Muscle layer of duodenum (tissue), 2 donors: Measurements from ENCODE around the gene SORBS1.
A peak's percentile ranks its signal among the peaks of the same experiment; 100 is the strongest.

ENCODE experiments used
- H3K27ac ChIP-seq: one replicate; pipeline ENCODE4 v1.7.0; 2013; ENCODE audit warnings: mild to moderate bottlenecking, low read length
- H3K27me3 ChIP-seq: one replicate; pipeline ENCODE4 v1.7.0; 2013; ENCODE audit warnings: low read depth, mild to moderate bottlenecking, control low read depth, low read length
- H3K36me3 ChIP-seq, 2 donors: one replicate each; pipeline ENCODE4 v1.7.0; 2013; ENCODE audit warnings: low read length in 2 of 2, control low read depth in 1 of 2, mild to moderate bottlenecking in 1 of 2; ENCODE audit not compliant: insufficient read depth in 2 of 2, control insufficient read depth in 1 of 2
- H3K4me1 ChIP-seq, 2 donors: one replicate each; pipeline ENCODE4 v1.7.0; 2013; ENCODE audit warnings: low read length in 2 of 2, mild to moderate bottlenecking in 2 of 2, control low read depth in 1 of 2, moderate library complexity in 1 of 2; ENCODE audit not compliant: insufficient read depth in 2 of 2, control insufficient read depth in 1 of 2
- H3K4me3 ChIP-seq, 2 donors: one replicate each; pipeline ENCODE4 v1.7.0; 2013; ENCODE audit warnings: low read length in 2 of 2, low read depth in 1 of 2, mild to moderate bottlenecking in 1 of 2
- H3K9me3 ChIP-seq, 2 donors: one replicate each; pipeline ENCODE4 v1.7.0; 2013; ENCODE audit warnings: low read length in 2 of 2, control low read depth in 1 of 2, mild to moderate bottlenecking in 1 of 2; ENCODE audit not compliant: control insufficient read depth in 1 of 2
- donor health status: healthy.

SORBS1 gene

DNA sequence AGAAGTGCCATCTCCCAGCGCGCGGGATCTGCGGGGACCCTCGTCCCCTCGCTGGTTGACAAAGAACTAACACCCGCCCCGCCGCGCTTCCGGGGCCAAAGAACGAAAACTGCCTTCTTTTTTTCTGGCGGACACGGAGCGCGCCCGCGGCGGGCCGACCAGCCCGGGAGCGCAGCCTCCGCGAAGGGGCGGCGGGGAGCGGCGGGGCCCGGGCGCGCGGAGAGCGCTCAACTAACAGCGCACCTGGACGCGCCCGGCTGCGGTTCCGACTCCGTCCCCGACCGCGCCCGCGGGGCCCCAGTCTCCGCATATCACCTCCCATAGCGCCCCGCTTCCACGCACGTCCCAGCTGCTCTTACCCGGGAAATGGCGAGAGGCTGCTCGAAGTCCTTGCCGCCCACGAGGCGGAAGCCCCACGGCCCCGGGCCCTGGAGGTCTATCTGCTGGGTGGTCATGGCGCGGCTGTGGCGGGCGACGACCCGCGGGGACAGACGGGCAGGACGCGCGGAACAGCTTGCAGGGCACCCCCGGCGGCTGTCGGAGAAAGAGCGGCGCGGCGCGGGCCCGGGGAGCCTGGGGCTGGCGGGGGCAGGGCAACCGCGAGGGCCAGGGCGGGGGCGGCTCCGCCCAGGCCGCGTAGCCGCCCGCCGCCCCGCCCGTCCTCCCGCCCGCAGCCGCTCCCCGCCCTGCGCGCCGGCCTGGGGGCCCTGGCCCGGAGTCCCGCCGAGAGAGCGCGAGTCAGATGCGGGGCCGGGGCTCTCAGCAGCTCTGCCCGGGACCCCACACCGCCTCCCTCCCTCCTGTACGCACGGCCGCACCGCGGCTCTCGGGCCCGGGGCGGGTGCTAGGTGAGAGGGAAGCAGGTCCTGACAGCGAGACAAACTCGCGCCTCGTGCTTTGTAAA is 270.5 kb downstream of the SORBS1 start, which contains the start of gene PDLIM1:
Gene PDLIM1, minus strand, starts transcription at position 543 of the 904 bp plus-strand sequence. Its CDS starts 88 bp downstream, at position 455.
- peak within 1 kb of the TSS; percentile 86 for H3K27ac ChIP-seq
- no peaks in the 10 kb centered on the region for H3K36me3 ChIP-seq
- no peaks in the 10 kb centered on the region for H3K9me3 ChIP-seq
- peaks cover 6 to 11% of the 10 kb centered on the region in 2 donors for H3K4me1 ChIP-seq
- H3K27me3 ChIP-seq = no peaks in the 10 kb centered on the region
- peak within 1 kb of the TSS; percentile 43 to 72 for H3K4me3 ChIP-seq

DNA sequence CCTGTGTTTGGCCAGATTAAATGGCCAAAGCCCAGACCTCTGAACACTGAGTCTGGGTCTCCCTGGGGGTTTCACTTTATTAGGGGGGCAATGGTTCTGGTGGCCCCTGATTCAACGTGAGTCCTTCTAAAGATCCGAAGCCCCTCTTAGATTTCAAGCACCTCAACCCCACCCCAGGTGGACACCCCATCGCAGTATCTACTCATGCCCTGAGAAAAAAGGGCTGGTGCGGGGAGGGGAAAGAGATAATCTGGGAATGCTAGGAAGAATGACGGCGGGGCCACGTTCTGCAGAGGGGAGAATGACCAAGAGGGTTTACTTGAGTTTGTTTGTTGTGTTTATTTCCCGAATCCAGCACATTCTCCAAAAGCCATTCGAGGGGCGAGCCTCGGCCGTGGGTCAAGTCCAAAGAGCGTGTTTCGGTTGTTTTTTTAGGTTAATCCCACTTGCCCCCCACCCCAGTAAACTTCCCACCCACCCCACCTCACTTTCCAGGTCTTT is 271.2 kb downstream of the SORBS1 start:
- no peaks in the 10 kb centered on the region for H3K36me3 ChIP-seq
- peak overlapping the region; percentile 43 to 72 for H3K4me3 ChIP-seq
- peaks cover 4 to 11% of the 10 kb centered on the region in 2 donors for H3K4me1 ChIP-seq
- H3K27me3 ChIP-seq = no peaks in the 10 kb centered on the region
- no peaks in the 10 kb centered on the region for H3K9me3 ChIP-seq
- H3K27ac ChIP-seq = peak overlapping the region; percentile 86

DNA sequence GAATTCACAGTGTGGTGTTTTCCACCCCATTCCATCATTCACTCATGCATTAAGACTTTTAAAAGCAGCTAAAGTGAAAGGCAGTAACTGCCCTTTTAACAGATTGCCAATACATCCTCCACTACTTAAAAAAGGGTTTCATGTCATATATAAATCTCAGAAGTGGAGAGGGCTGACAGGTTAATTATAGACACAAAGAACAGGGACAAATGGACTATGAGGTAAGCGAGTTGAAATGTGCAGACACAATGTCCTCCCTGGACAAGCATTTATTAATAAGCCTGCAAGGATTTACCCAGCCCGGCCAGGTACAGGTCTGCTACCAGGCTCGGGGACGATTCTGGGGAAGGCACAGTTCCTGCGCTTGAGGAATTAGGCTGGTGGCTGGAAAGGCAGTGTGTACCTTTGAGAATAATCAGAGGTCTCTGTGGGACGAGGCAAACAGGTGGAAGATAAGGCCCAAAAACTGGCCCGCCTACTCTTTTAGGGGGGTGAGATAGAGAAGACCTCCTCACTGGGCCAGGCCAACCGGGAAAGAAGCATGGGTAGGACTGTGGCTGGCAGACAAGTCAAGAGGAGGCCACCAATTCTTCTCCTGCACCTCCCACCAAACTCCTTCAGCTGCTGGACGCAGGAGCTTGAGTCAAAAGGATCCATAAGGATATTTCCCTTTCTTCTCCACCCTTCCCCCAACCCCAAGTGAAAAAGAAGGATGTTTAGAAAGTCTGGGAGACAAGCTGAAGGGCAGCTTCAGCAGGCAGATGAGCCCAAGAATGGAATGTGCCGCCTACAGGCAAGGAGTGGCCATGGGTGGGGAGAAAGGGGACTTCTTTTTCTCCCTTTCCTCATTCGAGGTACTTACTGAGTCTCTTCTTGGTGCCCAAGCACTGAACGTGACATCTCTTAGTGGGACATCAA is 271.9 kb downstream of the SORBS1 start:
- no peaks in the 10 kb centered on the region for H3K27me3 ChIP-seq
- H3K4me3 ChIP-seq = peak overlapping the region; percentile 43 to 72
- H3K4me1 ChIP-seq = peaks cover 0 to 8% of the 10 kb centered on the region in 2 donors
- H3K27ac ChIP-seq = peak overlapping the region; percentile 86
- H3K36me3 ChIP-seq = no peaks in the 10 kb centered on the region
- H3K9me3 ChIP-seq = no peaks in the 10 kb centered on the region

DNA sequence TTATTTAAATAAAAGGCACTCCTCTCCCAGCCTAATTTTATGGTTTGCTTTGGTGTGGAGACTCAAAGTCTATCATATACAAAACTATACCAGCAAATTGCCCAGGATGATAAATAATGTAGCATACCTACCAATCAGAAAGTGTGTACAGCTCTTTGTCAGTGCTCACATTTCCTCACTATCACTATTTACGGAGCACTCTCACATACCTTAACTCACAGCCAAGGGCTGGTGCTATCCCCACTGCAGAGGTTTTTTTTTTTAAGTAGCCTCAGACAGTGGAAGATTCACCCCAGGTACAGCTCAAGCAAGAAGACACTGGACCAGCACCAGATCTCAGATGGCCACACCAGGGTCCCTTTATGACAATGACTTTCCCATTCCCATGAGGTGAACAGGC is 272.9 kb downstream of the SORBS1 start:
- peak overlapping the region; percentile 15 to 52 for H3K4me3 ChIP-seq
- peaks cover 0 to 8% of the 10 kb centered on the region in 2 donors for H3K4me1 ChIP-seq
- peak overlapping the region; percentile 28 for H3K27ac ChIP-seq
- H3K27me3 ChIP-seq = no peaks in the 10 kb centered on the region
- no peaks in the 10 kb centered on the region for H3K36me3 ChIP-seq
- H3K9me3 ChIP-seq = no peaks in the 10 kb centered on the region

DNA sequence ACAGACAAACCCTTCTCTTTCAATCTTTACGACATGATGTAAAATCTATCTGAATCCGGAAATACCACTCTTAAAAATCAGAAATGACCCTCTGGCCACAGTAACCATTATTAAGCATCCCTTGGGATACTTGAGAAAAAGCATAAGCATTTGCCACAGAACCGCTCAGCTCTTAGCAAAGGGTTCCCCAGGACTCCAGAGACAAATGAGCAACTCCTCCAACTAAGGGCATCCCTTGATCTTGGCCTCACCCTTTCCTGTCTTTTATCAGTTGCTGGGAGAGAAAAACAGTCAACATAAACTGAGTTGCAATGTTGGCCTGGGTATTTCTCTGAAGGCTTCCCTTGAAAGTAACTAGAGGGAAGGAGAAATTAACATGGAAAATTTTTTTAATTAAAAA is 273.9 kb downstream of the SORBS1 start:
- Histone ChIP-seq H3K4me1 (peaks cover 2 to 8% of the 10 kb centered on the region in 2 donors), H3K27ac (peak overlapping the region; percentile 28), H3K36me3 (no peaks in the 10 kb centered on the region), H3K9me3 (no peaks in the 10 kb centered on the region), H3K27me3 (no peaks in the 10 kb centered on the region), H3K4me3 (peak overlapping the region in 1 of 2 donors; percentile 26)

DNA sequence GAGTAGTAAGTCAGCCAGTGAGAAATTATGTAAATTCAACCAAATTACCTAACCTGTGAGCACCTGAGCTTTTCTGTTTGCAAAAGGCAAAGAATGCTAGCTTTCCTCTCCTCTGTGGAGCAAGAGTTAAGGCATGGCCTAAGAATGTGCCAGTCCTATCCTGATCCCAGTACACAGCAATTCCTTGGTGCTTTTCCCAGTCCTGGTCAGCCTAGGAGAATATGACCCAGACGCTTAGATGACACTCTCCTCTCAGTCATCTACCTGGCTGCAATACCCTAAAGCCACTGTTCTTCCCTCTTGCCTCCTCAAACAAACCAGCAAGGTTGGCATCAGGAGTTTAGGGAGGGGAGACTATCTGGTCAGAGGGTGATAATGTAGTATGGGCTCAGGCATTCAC is 274.5 kb downstream of the SORBS1 start:
- no peaks in the 10 kb centered on the region for H3K36me3 ChIP-seq
- H3K27me3 ChIP-seq = no peaks in the 10 kb centered on the region
- H3K27ac ChIP-seq = no peak overlapping the region
- H3K4me1 ChIP-seq = peaks cover 5 to 8% of the 10 kb centered on the region in 2 donors
- no peak overlapping the region for H3K4me3 ChIP-seq
- no peaks in the 10 kb centered on the region for H3K9me3 ChIP-seq

DNA sequence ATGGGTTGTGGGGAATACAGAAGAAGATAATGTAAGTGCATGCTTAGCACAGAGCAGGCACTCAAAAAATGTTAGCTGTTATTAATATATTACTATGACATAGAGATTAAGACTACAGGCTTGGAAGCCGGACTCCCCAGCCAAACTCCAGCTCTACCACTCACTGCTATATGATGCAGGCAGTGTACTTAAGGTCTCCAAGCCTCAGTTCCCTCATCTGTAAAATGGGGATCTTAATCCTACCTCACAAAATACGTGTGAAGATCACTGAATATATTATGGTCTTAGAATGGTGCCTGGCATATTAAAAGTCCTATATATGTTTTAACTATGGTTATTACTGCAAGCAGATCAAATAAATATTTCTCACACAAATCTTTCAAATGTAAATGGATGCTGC is 275.6 kb downstream of the SORBS1 start:
- Histone ChIP-seq H3K27ac (no peak overlapping the region), H3K4me3 (no peak overlapping the region), H3K27me3 (no peaks in the 10 kb centered on the region), H3K9me3 (no peaks in the 10 kb centered on the region), H3K36me3 (no peaks in the 10 kb centered on the region), H3K4me1 (peaks cover 5 to 8% of the 10 kb centered on the region in 2 donors)

DNA sequence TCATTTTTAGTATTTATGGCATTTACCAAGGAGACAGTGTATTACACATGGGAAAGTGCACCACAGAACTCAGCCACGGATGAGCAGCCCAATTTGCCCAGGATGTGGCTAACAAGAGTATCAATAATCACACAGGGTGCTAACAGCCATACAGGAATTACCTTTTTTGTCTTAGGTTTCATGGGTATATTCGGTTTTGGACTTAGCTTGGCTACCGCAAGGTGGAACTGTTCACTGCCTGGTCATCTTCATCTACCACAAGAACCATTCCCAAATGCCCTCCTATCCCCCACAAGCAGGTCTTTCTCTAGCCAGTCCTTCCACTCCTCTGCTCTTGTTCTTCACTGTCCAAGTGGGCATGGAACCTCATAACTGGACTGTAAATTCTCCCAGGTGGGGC is 276.4 kb downstream of the SORBS1 start:
- no peak overlapping the region for H3K27ac ChIP-seq
- no peaks in the 10 kb centered on the region for H3K36me3 ChIP-seq
- H3K9me3 ChIP-seq = no peaks in the 10 kb centered on the region
- peaks cover 5 to 8% of the 10 kb centered on the region in 2 donors for H3K4me1 ChIP-seq
- H3K27me3 ChIP-seq = no peaks in the 10 kb centered on the region
- no peak overlapping the region for H3K4me3 ChIP-seq

DNA sequence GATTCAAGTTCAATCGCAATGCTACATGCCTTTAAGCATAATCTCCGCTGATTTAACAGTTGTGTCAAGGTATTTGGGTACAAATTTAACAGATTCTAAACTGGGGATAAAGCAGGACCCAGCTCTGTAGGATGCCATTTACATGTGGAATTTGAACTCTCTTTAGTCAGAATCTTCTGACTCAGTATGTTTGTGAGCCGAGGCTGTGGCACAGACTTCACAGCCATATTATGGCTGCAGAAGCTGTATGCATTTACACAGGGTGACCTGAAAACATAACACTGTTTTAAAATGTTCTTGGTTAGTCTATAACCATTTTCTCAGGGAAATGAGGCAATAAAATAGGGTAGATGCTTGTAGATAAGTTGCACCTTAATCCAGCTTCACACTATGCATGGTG is 279.1 kb downstream of the SORBS1 start:
- H3K9me3 ChIP-seq = no peaks in the 10 kb centered on the region
- no peak overlapping the region for H3K4me3 ChIP-seq
- H3K4me1 ChIP-seq = peaks cover 5 to 12% of the 10 kb centered on the region in 2 donors
- H3K36me3 ChIP-seq = no peaks in the 10 kb centered on the region
- H3K27ac ChIP-seq = no peak overlapping the region
- no peaks in the 10 kb centered on the region for H3K27me3 ChIP-seq

DNA sequence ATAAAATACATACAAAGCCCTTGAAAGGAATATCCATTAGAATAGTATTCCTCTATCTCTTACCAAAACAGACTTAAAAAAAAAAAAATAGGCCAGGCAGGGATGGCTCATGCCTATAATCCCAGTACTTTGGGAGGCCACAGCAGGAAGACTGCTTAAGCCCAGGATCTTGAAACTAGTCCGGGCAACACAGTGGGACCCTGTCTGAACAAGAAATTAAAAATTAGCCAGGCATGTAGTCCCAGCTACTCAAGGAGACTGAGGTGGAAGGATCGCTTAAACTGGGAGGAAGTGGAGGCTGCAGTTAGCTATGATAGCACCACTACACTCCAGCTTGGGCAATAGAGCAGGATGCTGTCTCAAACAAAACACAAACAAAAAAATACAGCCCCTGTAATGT is 280.0 kb downstream of the SORBS1 start:
- Histone ChIP-seq H3K4me1 (peaks cover 6 to 12% of the 10 kb centered on the region in 2 donors), H3K4me3 (no peak overlapping the region), H3K27me3 (no peaks in the 10 kb centered on the region), H3K36me3 (no peaks in the 10 kb centered on the region), H3K27ac (no peak overlapping the region), H3K9me3 (no peaks in the 10 kb centered on the region)

DNA sequence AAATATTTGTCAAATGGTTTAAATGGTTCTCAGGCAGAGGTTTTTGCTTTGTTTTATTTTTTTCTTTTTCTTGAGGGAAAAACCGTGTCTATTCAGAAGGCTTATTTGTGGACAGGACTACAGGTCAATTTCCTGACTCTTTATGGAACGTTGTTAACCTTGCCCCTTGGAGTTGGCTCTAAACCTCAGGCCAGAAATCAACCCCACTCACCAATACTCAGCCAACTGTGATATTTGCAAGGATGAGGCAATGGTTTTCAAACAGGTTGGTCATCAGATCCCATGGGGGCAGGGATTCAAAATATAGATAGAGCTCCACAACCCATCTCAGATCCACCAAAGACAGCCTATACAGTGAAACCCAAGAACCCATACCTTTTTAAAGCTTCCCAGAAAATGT is 280.5 kb downstream of the SORBS1 start:
- H3K9me3 ChIP-seq = no peaks in the 10 kb centered on the region
- no peaks in the 10 kb centered on the region for H3K27me3 ChIP-seq
- no peak overlapping the region for H3K27ac ChIP-seq
- H3K4me3 ChIP-seq = no peak overlapping the region
- H3K4me1 ChIP-seq = peaks cover 9 to 16% of the 10 kb centered on the region in 2 donors
- H3K36me3 ChIP-seq = no peaks in the 10 kb centered on the region
